OCI-LY7 (cell line): ENCODE measurements around the gene PDCD6IP. TPM values are rescaled to one million over a fixed set of nuclear protein-coding genes. Genes with fewer than 3 reads are reported as not detected.

Experiments used
- BruUV-seq: library from RNA; stranded (reverse); fragments of 400-500 nt; replicated peaks from 2 replicates; lab custom pipeline; 2021; lab: Mats Ljungman, UMichigan
- CTCF ChIA-PET: fragments of 300-600 bp; sonication (Branson Sonifier 250); formaldehyde crosslinking; loops from one replicate; lab custom pipeline; 2022; ENCODE audit warnings: antibody characterized with exemption; ENCODE audit not compliant: unreplicated experiment; lab: Charles Lee
- POLR2A ChIA-PET: fragments of 300-600 bp; sonication (Branson Sonifier 250); formaldehyde crosslinking; loops from one replicate; lab custom pipeline; 2022; ENCODE audit warnings: antibody characterized with exemption; lab: Charles Lee
- DNase-seq: peaks from one replicate; pipeline ENCODE4 v3.0.0-alpha.2; 2015; ENCODE audit warnings: low spot score
- H2AFZ ChIP-seq: fragments of 200-600 bp; sonication (generic), shearing (Covaris generic); 2 replicates; pipeline ENCODE4 v1.6.1; 2014; ENCODE audit warnings: mild to moderate bottlenecking, antibody characterized with exemption, low read length, moderate library complexity
- H3K27ac ChIP-seq: fragments of 200-600 bp; sonication (generic); 2 replicates; pipeline ENCODE4 v1.5.1; 2014; ENCODE audit warnings: mixed run types, low read depth, mild to moderate bottlenecking, moderate library complexity, low read length, inconsistent platforms; ENCODE audit not compliant: poor library complexity, severe bottlenecking
- H3K36me3 ChIP-seq: fragments of 200-600 bp; sonication (generic); 2 replicates; pipeline ENCODE4 v1.6.1; 2014; ENCODE audit warnings: mild to moderate bottlenecking, antibody characterized with exemption, low read length, moderate library complexity, mixed read lengths; ENCODE audit not compliant: insufficient read depth
- H3K4me1 ChIP-seq: fragments of 200-600 bp; sonication (generic); 2 replicates; pipeline ENCODE4 v1.5.1; 2014; ENCODE audit warnings: mild to moderate bottlenecking, low read length; ENCODE audit not compliant: insufficient read depth, poor library complexity, severe bottlenecking
- H3K4me2 ChIP-seq: fragments of 200-600 bp; sonication (generic); 2 replicates; pipeline ENCODE4 v1.6.1; 2014; ENCODE audit warnings: mild to moderate bottlenecking, low read length
- H3K4me3 ChIP-seq: fragments of 200-600 bp; sonication (generic); 2 replicates; pipeline ENCODE4 v1.5.1; 2014; ENCODE audit warnings: mild to moderate bottlenecking, low read depth, low read length; ENCODE audit not compliant: poor library complexity, severe bottlenecking
- H3K79me2 ChIP-seq: fragments of 200-600 bp; sonication (generic); 2 replicates; pipeline ENCODE4 v1.6.1; 2016; ENCODE audit warnings: low read depth, mild to moderate bottlenecking, low read length, moderate library complexity, mixed read lengths; ENCODE audit not compliant: insufficient read depth
- H3K9me2 ChIP-seq: fragments of 200-600 bp; sonication (generic); 2 replicates; pipeline ENCODE4 v1.6.1; 2016; ENCODE audit warnings: mild to moderate bottlenecking, low read length, mixed read lengths; ENCODE audit not compliant: insufficient read depth
- H3K9me3 ChIP-seq: fragments of 200-600 bp; sonication (generic); 2 replicates; pipeline ENCODE4 v1.6.1; 2014; ENCODE audit warnings: mild to moderate bottlenecking, mixed run types, low read length, mixed read lengths
- H4K20me1 ChIP-seq: fragments of 200-600 bp; sonication (generic); 2 replicates; pipeline ENCODE4 v1.6.1; 2014; ENCODE audit warnings: mild to moderate bottlenecking, antibody characterized with exemption, low read length, moderate library complexity, mixed read lengths; ENCODE audit not compliant: insufficient read depth
- EZH2phosphoT487 ChIP-seq: fragments of 200-600 bp; sonication (generic); IDR thresholded peaks from 2 replicates; pipeline ENCODE4 v1.6.1; 2018; ENCODE audit warnings: low read depth, borderline replicate concordance, mild to moderate bottlenecking, mixed run types, antibody characterized with exemption, low read length, moderate library complexity, mixed read lengths
- intact Hi-C: fragments of 100-400 bp; cut with micrococcal nuclease; formaldehyde crosslinking; loops from one replicate; pipeline ENCODE4 v1.10.0; 2022; ENCODE audit not compliant: unreplicated experiment
- total RNA-seq, 2 experiments: library from RNA; depleted of rRNA in 1 of 2; stranded (reverse); fragments of >200 nt in 1 of 2; shearing (Covaris generic) in 1 of 2; gene quantifications; 2 replicates each; pipeline ENCODE4 v1.2.3, GENCODE V29; 2014 to 2022
- TF ChIP-seq, protein P1 (sequence below): fragments of 200-600 bp; sonication (generic); conservative IDR thresholded peaks from 2 replicates; pipeline ENCODE4 v1.5.1; 2014; ENCODE audit warnings: mild to moderate bottlenecking, antibody characterized with exemption, low read length, moderate library complexity, mixed read lengths

Gene PDCD6IP
- total RNA-seq, 2 experiments from 2014 or later = 75.5 to 216 TPM

GRCh38 chr3:33758281-33758680 is 40.1 kb upstream of the PDCD6IP start:
- DNase-seq = no peak
- H3K27ac ChIP-seq = no peak overlapping the region
- H3K36me3 ChIP-seq = no peaks in the 10 kb centered on the region
- H3K4me1 ChIP-seq = no peaks in the 10 kb centered on the region
- no peaks in the 10 kb centered on the region for H3K9me2 ChIP-seq
- H3K4me3 ChIP-seq = no peak overlapping the region
- no TSS peak for BruUV-seq
- ChIA-PET POLR2A (no interaction called here), CTCF (no interaction called here)
- no peaks in the 10 kb centered on the region for H3K79me2 ChIP-seq
- no peak overlapping the region for H2AFZ ChIP-seq
- no peaks in the 10 kb centered on the region for H4K20me1 ChIP-seq
- H3K9me3 ChIP-seq = no peaks in the 10 kb centered on the region
- no peak for TF ChIP-seq EZH2phosphoT487
- TF ChIP-seq, protein P1, sequence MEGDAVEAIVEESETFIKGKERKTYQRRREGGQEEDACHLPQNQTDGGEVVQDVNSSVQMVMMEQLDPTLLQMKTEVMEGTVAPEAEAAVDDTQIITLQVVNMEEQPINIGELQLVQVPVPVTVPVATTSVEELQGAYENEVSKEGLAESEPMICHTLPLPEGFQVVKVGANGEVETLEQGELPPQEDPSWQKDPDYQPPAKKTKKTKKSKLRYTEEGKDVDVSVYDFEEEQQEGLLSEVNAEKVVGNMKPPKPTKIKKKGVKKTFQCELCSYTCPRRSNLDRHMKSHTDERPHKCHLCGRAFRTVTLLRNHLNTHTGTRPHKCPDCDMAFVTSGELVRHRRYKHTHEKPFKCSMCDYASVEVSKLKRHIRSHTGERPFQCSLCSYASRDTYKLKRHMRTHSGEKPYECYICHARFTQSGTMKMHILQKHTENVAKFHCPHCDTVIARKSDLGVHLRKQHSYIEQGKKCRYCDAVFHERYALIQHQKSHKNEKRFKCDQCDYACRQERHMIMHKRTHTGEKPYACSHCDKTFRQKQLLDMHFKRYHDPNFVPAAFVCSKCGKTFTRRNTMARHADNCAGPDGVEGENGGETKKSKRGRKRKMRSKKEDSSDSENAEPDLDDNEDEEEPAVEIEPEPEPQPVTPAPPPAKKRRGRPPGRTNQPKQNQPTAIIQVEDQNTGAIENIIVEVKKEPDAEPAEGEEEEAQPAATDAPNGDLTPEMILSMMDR = no peak
- intact Hi-C loops = no loop called here
- no peak overlapping the region for H3K4me2 ChIP-seq

DNA sequence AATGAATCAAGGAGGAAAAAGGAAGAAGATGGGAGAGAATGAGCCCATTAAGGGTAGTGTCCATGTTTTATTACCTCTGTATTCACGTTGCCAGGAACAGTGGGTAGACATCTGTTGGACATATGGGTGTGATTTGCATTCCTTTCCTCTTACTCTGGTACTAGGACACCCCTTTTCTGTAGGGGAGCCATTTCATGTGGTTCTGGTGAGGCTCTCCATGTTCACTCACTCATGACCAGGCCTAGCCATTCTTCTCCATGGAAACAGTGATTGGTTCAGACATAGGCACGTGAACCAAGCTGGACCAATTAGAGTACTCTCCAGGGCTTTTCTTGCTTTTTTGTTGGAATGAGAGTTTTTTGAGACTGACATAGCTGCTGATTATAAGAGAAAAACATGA is 39.6 kb upstream of the PDCD6IP start:
- no peaks in the 10 kb centered on the region for H3K36me3 ChIP-seq
- no peak overlapping the region for H2AFZ ChIP-seq
- BruUV-seq = no TSS peak
- no peak overlapping the region for H3K27ac ChIP-seq
- intact Hi-C loops = no loop called here
- TF ChIP-seq, protein P1 = no peak
- no peak for TF ChIP-seq EZH2phosphoT487
- ChIA-PET CTCF (no interaction called here), POLR2A (no interaction called here)
- H3K4me2 ChIP-seq = no peak overlapping the region
- no peaks in the 10 kb centered on the region for H3K9me3 ChIP-seq
- no peaks in the 10 kb centered on the region for H3K79me2 ChIP-seq
- no peak for DNase-seq
- H4K20me1 ChIP-seq = no peaks in the 10 kb centered on the region
- no peaks in the 10 kb centered on the region for H3K4me1 ChIP-seq
- no peaks in the 10 kb centered on the region for H3K9me2 ChIP-seq
- H3K4me3 ChIP-seq = no peak overlapping the region

DNA sequence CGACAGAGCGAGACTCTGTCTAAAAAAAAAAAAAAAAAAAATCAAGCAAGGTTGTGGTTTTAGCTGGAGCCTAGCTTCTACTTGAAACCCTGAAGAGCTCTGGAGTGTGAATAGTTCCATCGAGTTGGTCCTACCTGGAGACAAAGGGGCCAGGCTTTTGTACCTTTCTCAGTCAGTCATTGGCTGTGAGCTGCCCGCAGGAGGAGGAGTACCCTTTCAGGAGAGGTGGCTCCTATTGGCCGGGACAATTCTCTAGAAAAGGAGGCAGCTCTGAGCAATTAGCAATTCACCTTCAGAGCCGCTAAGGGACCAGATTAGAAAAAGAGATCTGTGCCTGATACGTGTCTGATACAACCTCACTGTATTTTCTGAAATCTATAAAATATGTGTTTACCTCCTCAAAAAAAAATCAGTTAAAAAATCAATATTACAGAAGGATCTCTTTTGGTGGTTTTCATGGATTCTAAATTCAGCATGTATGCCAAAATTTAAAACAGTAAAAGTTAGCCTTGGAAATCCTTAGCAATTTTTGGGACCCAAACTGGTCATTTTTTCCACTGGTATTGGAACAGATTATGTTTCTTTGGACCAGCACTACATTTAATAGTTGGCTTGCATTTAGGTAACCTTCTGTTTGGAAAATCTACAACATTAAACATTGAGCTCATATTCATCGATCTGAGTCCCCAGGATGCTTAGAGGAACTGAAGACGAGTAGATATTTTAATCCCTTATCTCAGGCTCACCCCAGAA is 29.7 kb upstream of the PDCD6IP start:
- POLR2A ChIA-PET = interaction anchor here (0.6 to 1.2 kb wide), 2 partner anchors 17 to 858 kb away, joined by 3 read pairs; no protein-coding TSS in a partner anchor
- intact Hi-C loops = no loop called here
- CTCF ChIA-PET = no interaction called here
- no peaks in the 10 kb centered on the region for H4K20me1 ChIP-seq
- H3K4me2 ChIP-seq = no peak overlapping the region
- no peaks in the 10 kb centered on the region for H3K79me2 ChIP-seq
- no peak overlapping the region for H3K27ac ChIP-seq
- H3K4me3 ChIP-seq = no peak overlapping the region
- no peak for DNase-seq
- TF ChIP-seq, protein P1 = no peak
- TF ChIP-seq EZH2phosphoT487 = no peak
- no peaks in the 10 kb centered on the region for H3K4me1 ChIP-seq
- H2AFZ ChIP-seq = no peak overlapping the region
- no peaks in the 10 kb centered on the region for H3K9me2 ChIP-seq
- no peaks in the 10 kb centered on the region for H3K36me3 ChIP-seq
- no TSS peak for BruUV-seq
- no peaks in the 10 kb centered on the region for H3K9me3 ChIP-seq
